ENCODE data around the gene GPC5. TPM values are rescaled to one million over a fixed set of nuclear protein-coding genes. Genes with fewer than 3 reads are reported as not detected.

Gene GPC5
- total RNA-seq, 2 donors from 2014 or later: 0.22 to 0.51 TPM

DNA sequence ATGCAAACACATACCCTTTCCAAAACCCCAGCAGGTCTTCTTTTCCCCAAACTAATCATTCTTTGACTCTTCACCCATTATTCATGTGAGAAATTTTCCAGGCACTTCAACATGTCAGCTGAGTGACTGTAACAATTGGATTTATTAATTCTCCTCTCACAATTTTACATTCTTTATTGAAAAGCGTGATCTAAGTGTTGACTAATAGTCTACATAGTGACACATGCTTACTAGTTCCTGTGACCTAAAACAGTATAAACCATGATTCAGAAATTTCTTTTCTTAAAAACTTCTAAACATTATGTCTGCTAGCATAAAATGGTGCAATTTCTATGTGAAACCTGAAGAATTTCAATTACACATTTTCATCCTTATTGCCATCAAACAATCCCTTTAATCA lies 532.3 kb downstream of the GPC5 start:
- no peaks in the 10 kb centered on the region for H3K4me1 ChIP-seq (ENCODE audit: control insufficient read depth, insufficient read depth, low read length)
- H3K9me3 ChIP-seq (ENCODE audit: control insufficient read depth, low read length): no peaks in the 10 kb centered on the region
- DNase-seq: no peak
- no peaks in the 10 kb centered on the region for H3K36me3 ChIP-seq (ENCODE audit: control insufficient read depth, insufficient read depth, low read length)
- Mint-ChIP-seq H3K27me3 (ENCODE audit: insufficient read depth) (no peaks in the 10 kb centered on the region), H3K27ac (no peak overlapping the region), H3K36me3 (ENCODE audit: low read depth) (no peaks in the 10 kb centered on the region), H3K4me1 (no peaks in the 10 kb centered on the region), H3K4me3 (no peak overlapping the region), H3K9me3 (no peaks in the 10 kb centered on the region)
- 87 to 100% methylated on average over 1 of the region's 1 CpG for WGBS, 2 experiments (ENCODE audit: insufficient coverage in 1 of 2, insufficient read length in 1 of 2)
- H3K27ac ChIP-seq (ENCODE audit: low read depth, low read length): no peak overlapping the region
- H3K9ac ChIP-seq (ENCODE audit: extremely low read depth, low read length, poor library complexity, severe bottlenecking): no peak overlapping the region
- H3K27me3 ChIP-seq (ENCODE audit: control insufficient read depth, insufficient read depth, low read length, poor library complexity, severe bottlenecking): no peaks in the 10 kb centered on the region
- TF ChIP-seq, protein P1, sequence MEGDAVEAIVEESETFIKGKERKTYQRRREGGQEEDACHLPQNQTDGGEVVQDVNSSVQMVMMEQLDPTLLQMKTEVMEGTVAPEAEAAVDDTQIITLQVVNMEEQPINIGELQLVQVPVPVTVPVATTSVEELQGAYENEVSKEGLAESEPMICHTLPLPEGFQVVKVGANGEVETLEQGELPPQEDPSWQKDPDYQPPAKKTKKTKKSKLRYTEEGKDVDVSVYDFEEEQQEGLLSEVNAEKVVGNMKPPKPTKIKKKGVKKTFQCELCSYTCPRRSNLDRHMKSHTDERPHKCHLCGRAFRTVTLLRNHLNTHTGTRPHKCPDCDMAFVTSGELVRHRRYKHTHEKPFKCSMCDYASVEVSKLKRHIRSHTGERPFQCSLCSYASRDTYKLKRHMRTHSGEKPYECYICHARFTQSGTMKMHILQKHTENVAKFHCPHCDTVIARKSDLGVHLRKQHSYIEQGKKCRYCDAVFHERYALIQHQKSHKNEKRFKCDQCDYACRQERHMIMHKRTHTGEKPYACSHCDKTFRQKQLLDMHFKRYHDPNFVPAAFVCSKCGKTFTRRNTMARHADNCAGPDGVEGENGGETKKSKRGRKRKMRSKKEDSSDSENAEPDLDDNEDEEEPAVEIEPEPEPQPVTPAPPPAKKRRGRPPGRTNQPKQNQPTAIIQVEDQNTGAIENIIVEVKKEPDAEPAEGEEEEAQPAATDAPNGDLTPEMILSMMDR (conservative IDR thresholded peaks at IDR 0.05): no peak
- no peak overlapping the region for H3K4me3 ChIP-seq (ENCODE audit: low read length)

DNA sequence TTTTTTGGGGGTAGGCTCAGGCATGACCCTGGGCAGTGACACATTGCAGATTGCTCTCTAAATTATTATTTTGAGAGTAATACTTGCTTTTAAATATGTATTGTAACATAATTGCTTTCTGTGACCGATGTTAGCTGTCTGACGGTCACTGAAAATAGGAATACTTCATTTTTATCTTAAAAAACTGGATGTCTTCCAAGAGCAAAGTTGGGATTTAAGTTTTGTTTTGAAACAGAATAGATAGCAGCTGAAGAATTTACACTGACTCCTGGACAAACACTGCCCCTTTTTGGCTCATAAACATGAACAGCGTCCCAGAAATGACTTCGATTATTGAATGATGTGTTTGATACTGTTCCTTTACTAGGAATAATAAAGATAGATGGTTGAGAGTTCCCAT lies 535.9 kb downstream of the GPC5 start:
- Histone ChIP-seq H3K9me3 (ENCODE audit: control insufficient read depth, low read length) (no peaks in the 10 kb centered on the region), H3K4me1 (ENCODE audit: control insufficient read depth, insufficient read depth, low read length) (no peaks in the 10 kb centered on the region), H3K9ac (ENCODE audit: extremely low read depth, low read length, poor library complexity, severe bottlenecking) (no peak overlapping the region), H3K36me3 (ENCODE audit: control insufficient read depth, insufficient read depth, low read length) (no peaks in the 10 kb centered on the region), H3K4me3 (ENCODE audit: low read length) (no peak overlapping the region), H3K27ac (ENCODE audit: low read depth, low read length) (no peak overlapping the region), H3K27me3 (ENCODE audit: control insufficient read depth, insufficient read depth, low read length, poor library complexity, severe bottlenecking) (no peaks in the 10 kb centered on the region)
- 90% methylated on average over 4 of the region's 4 CpGs; no CpG with 5 or more reads in 1 of the 2 experiments for WGBS, 2 experiments (ENCODE audit: insufficient coverage in 1 of 2, insufficient read length in 1 of 2)
- no peaks in the 10 kb centered on the region for H3K27me3 Mint-ChIP-seq (ENCODE audit: insufficient read depth)
- no peaks in the 10 kb centered on the region for H3K36me3 Mint-ChIP-seq (ENCODE audit: low read depth)
- no peaks in the 10 kb centered on the region for H3K9me3 Mint-ChIP-seq
- no peak overlapping the region for H3K4me3 Mint-ChIP-seq
- DNase-seq: no peak
- H3K27ac Mint-ChIP-seq: no peak overlapping the region
- H3K4me1 Mint-ChIP-seq: no peaks in the 10 kb centered on the region
- TF ChIP-seq, protein P1 (conservative IDR thresholded peaks at IDR 0.05): no peak

DNA sequence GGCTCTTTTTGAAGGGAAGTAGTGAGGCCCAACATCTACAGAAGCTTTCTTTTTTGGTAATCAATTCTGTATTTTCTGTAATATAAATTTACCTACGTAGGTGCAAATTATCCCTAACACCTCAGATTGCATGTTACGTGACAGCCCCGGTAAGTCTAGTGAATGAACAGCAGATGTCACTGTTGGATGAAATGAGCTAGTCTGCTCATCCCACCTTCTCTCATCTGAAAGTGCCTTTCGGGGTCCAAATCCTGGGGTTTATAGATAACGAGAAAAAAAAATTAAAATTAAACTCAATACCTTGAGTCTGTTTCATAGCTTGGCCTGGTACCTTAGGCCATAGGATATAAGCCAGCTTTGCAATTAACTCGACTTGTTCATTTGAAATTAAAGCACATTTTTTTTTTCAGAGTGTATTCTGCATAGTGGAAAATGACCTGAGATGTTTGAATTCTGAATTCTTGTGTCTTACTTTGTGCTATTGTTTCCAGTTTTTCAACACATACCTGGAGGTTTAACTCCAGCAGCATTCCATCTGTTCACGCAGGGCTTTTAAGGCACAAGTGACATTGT lies 548.2 kb downstream of the GPC5 start:
- no peak overlapping the region for H3K27ac Mint-ChIP-seq
- WGBS, 2 experiments (ENCODE audit: insufficient coverage in 1 of 2, insufficient read length in 1 of 2): 50 to 51% methylated on average over 1 to 7 of the region's 7 CpGs
- Histone ChIP-seq H3K9me3 (ENCODE audit: control insufficient read depth, low read length) (no peaks in the 10 kb centered on the region), H3K4me3 (ENCODE audit: low read length) (no peak overlapping the region), H3K9ac (ENCODE audit: extremely low read depth, low read length, poor library complexity, severe bottlenecking) (no peak overlapping the region), H3K27ac (ENCODE audit: low read depth, low read length) (no peak overlapping the region), H3K27me3 (ENCODE audit: control insufficient read depth, insufficient read depth, low read length, poor library complexity, severe bottlenecking) (no peaks in the 10 kb centered on the region), H3K36me3 (ENCODE audit: control insufficient read depth, insufficient read depth, low read length) (no peaks in the 10 kb centered on the region), H3K4me1 (ENCODE audit: control insufficient read depth, insufficient read depth, low read length) (no peaks in the 10 kb centered on the region)
- H3K36me3 Mint-ChIP-seq (ENCODE audit: low read depth): no peaks in the 10 kb centered on the region
- TF ChIP-seq, protein P1 (conservative IDR thresholded peaks at IDR 0.05): peak; percentile 83
- no peak overlapping the region for H3K4me3 Mint-ChIP-seq
- no peaks in the 10 kb centered on the region for H3K27me3 Mint-ChIP-seq (ENCODE audit: insufficient read depth)
- no peaks in the 10 kb centered on the region for H3K9me3 Mint-ChIP-seq
- H3K4me1 Mint-ChIP-seq: no peaks in the 10 kb centered on the region
- DNase-seq: no peak
